Ovary (tissue), 9 donors: ENCODE results near the gene F12. TPM values are rescaled to one million over a fixed set of nuclear protein-coding genes. Genes with fewer than 3 reads are reported as not detected.
A peak's percentile ranks its signal among the peaks of the same experiment; 100 is the strongest.

Experiments used
- DNase-seq, 5 donors: peaks; one replicate each; pipeline ENCODE4 v3.0.0-alpha.2; 2019 to 2020
- H3K27ac ChIP-seq, 2 donors: fragments of 200-600 bp; one replicate each; pipeline versions ENCODE4 v1.5.1 to v1.8.0; 2019 to 2022
- H3K27me3 ChIP-seq: fragments of 200-600 bp; one replicate; pipeline ENCODE4 v1.8.0; 2022
- H3K36me3 ChIP-seq: fragments of 200-600 bp; sonication (generic); one replicate; pipeline ENCODE4 v1.5.1; 2019
- H3K4me1 ChIP-seq: one replicate; pipeline ENCODE4 v1.8.1; 2013; ENCODE audit warnings: mild to moderate bottlenecking, moderate library complexity; ENCODE audit not compliant: insufficient read depth
- H3K4me3 ChIP-seq: fragments of 200-600 bp; sonication (generic); one replicate; pipeline ENCODE4 v1.5.1; 2017
- H3K9me3 ChIP-seq, 2 donors: fragments of 200-600 bp in 1 of 2; sonication (generic) in 1 of 2; one replicate each; pipeline versions ENCODE4 v1.5.1 to v1.8.1; 2013 to 2019; ENCODE audit warnings: mild to moderate bottlenecking in 1 of 2, moderate library complexity in 1 of 2
- EP300 ChIP-seq: sonication (generic); formaldehyde crosslinking; IDR thresholded peaks from one replicate; pipeline ENCODE4 v1.6.1; 2017; ENCODE audit warnings: antibody characterized with exemption
- POLR2A ChIP-seq: fragments of 450-650 bp; IDR thresholded peaks from one replicate; pipeline ENCODE4 v1.6.1; 2017; ENCODE audit warnings: antibody characterized with exemption, mild to moderate bottlenecking, moderate library complexity
- WGBS, 3 donors: extraction: QIAGEN DNeasy Blood & Tissue Kit in 1 of 3; methylation state at CpG; one replicate each; pipeline versions ENCODE4 v1.1.5 to v1.1.7; 2013 to 2017; 5-methylcytosine and 5-hydroxymethylcytosine counted together
- intact Hi-C, 4 donors: fragments of 100-400 bp; cut with DNase I; formaldehyde crosslinking; loops; one replicate each; pipeline versions ENCODE4 v1.11.0 to v1.15.1; 2022 to 2023
- polyA plus RNA-seq, 2 donors: library from polyadenylated mRNA; stranded (reverse); fragments of 200-250 nt in 1 of 2; fragments of 350-450 nt in 1 of 2; fragmentation: Illumina TruSeq in 1 of 2; extraction: RNeasy Lipid Tissue Mini Kit (QIAGEN cat#74804) in 1 of 2; gene quantifications; one replicate each; pipeline ENCODE4 v1.2.3, GENCODE V29; 2013 to 2014
- total RNA-seq, 7 donors: library from RNA; depleted of rRNA in 2 of 7; stranded (reverse); fragments of >200 nt in 2 of 7; fragmentation: NEBNext Ultra II Directional in 3 of 7; extraction: Animal tissue kit (Norgen Biotek cat#: 25700) in 3 of 7; gene quantifications; one replicate each; pipeline versions ENCODE4 v1.1.0 to v1.2.4, GENCODE V29; 2016 to 2023
- TF ChIP-seq, protein P1 (sequence below), 3 donors: fragments of 450-650 bp in 2 of 3; fragments of 200-600 bp in 1 of 3; IDR thresholded peaks; one replicate each; pipeline versions ENCODE4 v1.5.1 to v1.8.0; 2016 to 2022; ENCODE audit warnings: antibody characterized with exemption in 3 of 3, mild to moderate bottlenecking in 1 of 3
- donor health status: DM: no; HTN: no; CAD: no; lungs with moderate emphysema.
- donor health status: DM: no; HTN: no; CAD: no.
- donor health status: Bipolar disorder and iron deficiency.
- donor health status: DM: yes; HTN: yes; CAD: no.
- donor health status: DM: no; HTN: no; CAD: no.
- donor health status: DM: yes; HTN: yes; CAD: no.

Gene F12
- total and polyA plus RNA-seq, 9 donors = 0.28 to 1.7 TPM; not detected in 7

DNA sequence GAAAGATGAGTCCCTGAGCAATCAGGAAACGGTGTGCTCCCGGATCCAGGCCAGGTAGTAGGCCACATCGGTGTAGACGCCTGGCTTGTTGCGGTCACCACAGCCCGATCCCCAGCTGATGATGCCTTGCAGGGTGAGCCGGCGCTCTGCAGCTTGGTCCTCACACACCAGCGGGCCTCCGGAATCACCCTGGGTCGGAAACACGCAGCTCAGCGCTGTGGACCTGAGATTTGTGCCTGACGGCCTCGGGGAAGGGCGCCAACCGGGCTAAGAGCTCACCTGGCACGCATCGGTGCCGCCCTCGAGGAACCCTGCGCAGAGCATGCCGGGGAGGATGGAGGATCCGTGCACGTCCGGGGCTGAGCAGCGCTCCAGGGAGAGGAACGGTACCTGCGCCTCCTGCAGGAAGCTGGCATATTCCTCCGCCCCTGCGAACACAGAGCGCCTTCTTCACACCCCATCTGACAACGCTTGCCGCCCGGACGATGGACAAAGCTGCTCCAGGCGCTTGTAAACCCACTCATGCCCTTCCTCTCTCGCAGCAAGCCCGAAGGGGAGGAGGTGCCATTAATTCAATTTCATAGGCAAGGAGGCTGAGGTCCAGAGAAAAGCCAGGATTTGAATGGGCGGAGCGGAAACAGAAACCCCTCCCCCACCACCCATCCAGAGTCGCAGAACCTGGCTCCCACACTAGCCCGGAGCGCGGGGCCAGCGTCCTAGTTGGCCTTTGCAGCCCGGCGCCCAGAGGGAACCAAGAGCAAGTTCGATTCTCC lies 6.9 kb downstream of the F12 start:
- H3K27me3 ChIP-seq = peaks cover 9% of the 10 kb centered on the region
- H3K4me3 ChIP-seq = no peak overlapping the region
- WGBS, 3 donors = 3 to 4% (median 3%) methylated on average over 49 of the region's 49 CpGs
- intact Hi-C loops = loop anchor here in 2 of 4 donors (5.0 kb wide), 2 partner anchors 55 to 95 kb away; partner anchors contain the start of gene PDLIM7 (in 1 of the 2)
- DNase-seq = peak; percentile 51 to 69 (median 54)
- H3K36me3 ChIP-seq = no peaks in the 10 kb centered on the region
- H3K4me1 ChIP-seq = peaks cover 9% of the 10 kb centered on the region
- TF ChIP-seq POLR2A = no peak
- TF ChIP-seq, protein P1, sequence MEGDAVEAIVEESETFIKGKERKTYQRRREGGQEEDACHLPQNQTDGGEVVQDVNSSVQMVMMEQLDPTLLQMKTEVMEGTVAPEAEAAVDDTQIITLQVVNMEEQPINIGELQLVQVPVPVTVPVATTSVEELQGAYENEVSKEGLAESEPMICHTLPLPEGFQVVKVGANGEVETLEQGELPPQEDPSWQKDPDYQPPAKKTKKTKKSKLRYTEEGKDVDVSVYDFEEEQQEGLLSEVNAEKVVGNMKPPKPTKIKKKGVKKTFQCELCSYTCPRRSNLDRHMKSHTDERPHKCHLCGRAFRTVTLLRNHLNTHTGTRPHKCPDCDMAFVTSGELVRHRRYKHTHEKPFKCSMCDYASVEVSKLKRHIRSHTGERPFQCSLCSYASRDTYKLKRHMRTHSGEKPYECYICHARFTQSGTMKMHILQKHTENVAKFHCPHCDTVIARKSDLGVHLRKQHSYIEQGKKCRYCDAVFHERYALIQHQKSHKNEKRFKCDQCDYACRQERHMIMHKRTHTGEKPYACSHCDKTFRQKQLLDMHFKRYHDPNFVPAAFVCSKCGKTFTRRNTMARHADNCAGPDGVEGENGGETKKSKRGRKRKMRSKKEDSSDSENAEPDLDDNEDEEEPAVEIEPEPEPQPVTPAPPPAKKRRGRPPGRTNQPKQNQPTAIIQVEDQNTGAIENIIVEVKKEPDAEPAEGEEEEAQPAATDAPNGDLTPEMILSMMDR (IDR thresholded peaks at IDR 0.05) = peak in 1 of 3 donors; percentile 17
- no peaks in the 10 kb centered on the region for H3K9me3 ChIP-seq
- no peak overlapping the region for H3K27ac ChIP-seq

DNA sequence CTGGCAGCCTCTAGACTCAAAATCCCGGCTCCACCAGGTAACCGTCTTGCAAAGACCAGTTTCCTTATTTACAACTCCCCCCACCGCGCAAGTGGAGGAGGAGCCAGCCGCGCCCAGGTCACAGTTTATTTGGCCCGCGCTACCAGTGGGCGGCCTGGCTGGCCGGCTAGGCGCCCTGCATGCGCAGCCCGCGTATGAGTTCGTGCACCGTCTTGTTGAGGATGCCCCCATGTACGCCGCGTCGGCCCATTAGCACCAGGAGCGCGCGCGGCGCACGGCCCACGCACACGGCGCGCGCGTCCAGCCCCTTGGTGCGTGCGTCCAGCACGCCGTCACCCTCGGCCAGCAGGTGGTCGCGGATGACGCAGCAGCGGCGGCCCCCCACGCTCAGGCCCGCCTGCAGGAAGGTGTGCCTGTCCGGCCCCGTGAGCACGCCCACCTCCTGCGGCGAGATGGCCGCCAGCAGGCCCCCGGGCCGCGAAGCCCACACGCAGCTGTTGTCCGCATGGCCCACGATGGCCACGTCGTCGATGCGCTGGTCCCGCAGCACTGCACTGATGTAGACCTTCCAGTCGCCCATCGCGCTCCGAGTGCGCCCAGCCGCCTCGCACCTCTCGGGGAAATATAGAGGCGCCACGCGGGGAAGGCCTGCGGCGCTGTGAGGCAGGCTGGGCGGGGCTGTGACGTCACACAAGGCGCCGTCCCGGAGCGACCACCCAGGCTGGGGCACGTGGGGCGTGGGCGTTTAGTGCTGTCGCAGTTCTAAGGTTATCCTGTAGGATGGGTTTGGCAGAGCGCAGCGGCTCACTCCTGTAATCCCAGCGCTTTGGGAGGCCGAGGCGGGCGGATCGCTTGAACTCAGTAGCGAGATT lies 9.1 kb downstream of the F12 start, which contains the start of gene PFN3:
Gene PFN3, minus strand, starts transcription at position 665 of the 872 bp plus-strand sequence. Its CDS starts 85 bp downstream, at position 580.
- H3K9me3 ChIP-seq = no peaks in the 10 kb centered on the region
- H3K27ac ChIP-seq = no peak within 1 kb of the TSS
- intact Hi-C loops = loop anchor here in 2 of 4 donors (5.0 kb wide), 2 partner anchors 57 to 97 kb away; partner anchors contain the start of gene PDLIM7 (in 1 of the 2)
- peaks cover 9% of the 10 kb centered on the region for H3K4me1 ChIP-seq
- H3K36me3 ChIP-seq = no peaks in the 10 kb centered on the region
- TF ChIP-seq, protein P1 (IDR thresholded peaks at IDR 0.05) = no peak
- TF ChIP-seq EP300 (no peak), POLR2A (no peak)
- DNase-seq = peak in 3 of 5 donors; percentile 35 to 64 (median 55)
- H3K4me3 ChIP-seq = no peak within 1 kb of the TSS
- H3K27me3 ChIP-seq = peaks cover 9% of the 10 kb centered on the region
- WGBS, 3 donors = 3 to 18% (median 4%) methylated on average over 74 to 92 of the region's 92 CpGs

DNA sequence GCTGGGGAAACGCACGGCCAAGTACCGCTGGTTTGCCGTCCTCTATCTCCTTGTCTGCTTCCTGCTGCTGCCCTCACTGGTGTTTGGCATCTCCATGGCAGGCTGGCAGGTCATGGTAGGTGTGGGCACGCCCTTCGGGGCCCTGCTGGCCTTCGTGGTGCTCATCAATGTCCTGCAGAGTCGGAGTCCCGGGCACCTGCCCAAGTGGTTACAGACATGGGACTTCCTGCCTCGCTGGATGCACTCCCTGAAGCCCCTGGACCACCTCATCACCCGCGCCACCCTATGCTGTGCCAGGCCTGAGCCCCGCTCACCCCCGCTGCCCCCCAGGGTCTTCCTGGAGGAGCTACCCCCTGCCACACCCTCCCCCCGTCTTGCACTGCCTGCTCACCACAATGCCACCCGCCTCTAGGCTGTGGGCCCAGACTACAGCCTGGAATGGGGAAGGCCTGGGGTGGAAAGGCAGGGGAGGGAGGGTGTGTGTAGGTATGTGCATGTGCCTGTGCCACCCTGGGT lies 11.4 kb downstream of the F12 start:
- TF ChIP-seq EP300 = no peak
- no peak for TF ChIP-seq POLR2A
- TF ChIP-seq, protein P1 (IDR thresholded peaks at IDR 0.05) = no peak
- Histone ChIP-seq H3K4me3 (no peak overlapping the region), H3K27me3 (peaks cover 7% of the 10 kb centered on the region), H3K4me1 (peaks cover 5% of the 10 kb centered on the region), H3K36me3 (no peaks in the 10 kb centered on the region), H3K9me3 (no peaks in the 10 kb centered on the region), H3K27ac (no peak overlapping the region)
- WGBS, 3 donors = 87 to 92% (median 89%) methylated on average over 16 of the region's 16 CpGs
- DNase-seq = no peak
- intact Hi-C loops = no loop called here

DNA sequence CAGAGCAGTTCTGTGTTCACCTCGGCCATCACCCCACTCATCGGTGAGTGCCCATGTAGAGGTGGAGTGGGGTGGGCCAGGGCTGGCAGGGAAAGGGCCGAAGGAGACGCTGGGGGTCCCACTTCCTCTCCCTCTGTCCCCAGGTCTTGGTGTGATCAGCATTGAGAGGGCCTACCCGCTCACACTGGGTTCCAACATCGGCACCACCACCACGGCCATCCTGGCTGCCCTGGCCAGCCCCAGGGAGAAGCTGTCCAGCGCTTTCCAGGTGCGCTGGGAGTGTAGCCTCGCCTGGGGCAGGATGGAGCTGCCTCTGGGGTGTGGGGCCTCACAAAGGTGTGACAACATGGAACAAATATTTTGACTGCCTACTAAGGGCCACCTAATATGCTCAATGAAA lies 12.6 kb downstream of the F12 start:
- Histone ChIP-seq H3K9me3 (no peaks in the 10 kb centered on the region), H3K27ac (no peak overlapping the region), H3K36me3 (no peaks in the 10 kb centered on the region), H3K4me1 (peaks cover 3% of the 10 kb centered on the region), H3K4me3 (no peak overlapping the region), H3K27me3 (peaks cover 7% of the 10 kb centered on the region)
- 81 to 87% (median 87%) methylated on average over 10 of the region's 10 CpGs for WGBS, 3 donors
- intact Hi-C loops = no loop called here
- no peak for DNase-seq
- TF ChIP-seq, protein P1 (IDR thresholded peaks at IDR 0.05) = no peak
- TF ChIP-seq POLR2A (no peak), EP300 (no peak)
